ENCODE data around the gene SYT10.
"Not testable (repeated sequence)": the region's sequence is repeated elsewhere in the genome, so short reads cannot be mapped to it uniquely, and the experiment has no call there.

The SYT10 gene, protein sequence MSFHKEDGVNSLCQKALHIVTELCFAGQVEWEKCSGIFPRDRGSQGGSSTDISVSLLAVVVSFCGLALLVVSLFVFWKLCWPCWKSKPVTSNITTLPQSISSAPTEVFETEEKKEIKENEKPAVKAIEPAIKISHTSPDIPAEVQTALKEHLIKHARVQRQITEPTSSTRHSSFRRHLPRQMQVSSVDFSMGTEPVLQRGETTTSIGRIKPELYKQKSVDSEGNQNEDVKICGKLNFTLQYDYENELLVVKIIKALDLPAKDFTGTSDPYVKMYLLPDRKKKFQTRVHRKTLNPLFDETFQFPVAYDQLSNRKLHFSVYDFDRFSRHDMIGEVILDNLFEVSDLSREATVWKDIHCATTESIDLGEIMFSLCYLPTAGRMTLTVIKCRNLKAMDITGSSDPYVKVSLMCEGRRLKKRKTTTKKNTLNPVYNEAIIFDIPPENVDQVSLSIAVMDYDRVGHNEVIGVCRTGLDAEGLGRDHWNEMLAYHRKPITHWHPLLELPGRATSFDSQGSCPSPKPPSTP

GRCh38 chr12:33439587-33440011, at the start of gene SYT10:
SYT10 (minus strand) TSS chr12:33439819; CDS start chr12:33439522, 297 bp downstream.
- no peak for DNase-seq (ENCODE audit: low read depth)

- DNase-seq (ENCODE audit: low read depth) = no peak
Measured at GRCh38 chr12:33488036-33488435, 48.4 kb upstream of the SYT10 start.

DNA sequence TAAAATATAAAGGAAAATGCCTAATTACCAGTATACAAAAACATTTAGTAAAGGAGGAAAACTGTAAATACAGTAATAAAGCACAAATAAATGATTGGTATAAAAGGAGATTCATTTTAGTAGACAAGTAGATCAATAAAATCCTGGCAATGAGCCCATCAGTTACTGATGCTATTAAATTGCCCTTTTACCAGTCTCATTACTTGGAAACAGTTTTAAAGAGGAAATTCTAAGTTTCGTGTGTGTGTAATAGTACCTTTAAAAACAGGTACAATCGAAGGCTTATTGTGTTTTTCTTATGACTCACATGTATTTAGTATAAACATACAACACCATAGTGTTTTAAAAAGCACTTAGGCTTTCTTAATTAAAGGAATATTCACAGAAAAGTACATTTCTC, 46.4 kb upstream of the SYT10 start:
- DNase-seq (ENCODE audit: low read depth) = no peak

GRCh38 chr12:33484161-33484560, 44.5 kb upstream of the SYT10 start:
- no peak for DNase-seq (ENCODE audit: low read depth)

DNA sequence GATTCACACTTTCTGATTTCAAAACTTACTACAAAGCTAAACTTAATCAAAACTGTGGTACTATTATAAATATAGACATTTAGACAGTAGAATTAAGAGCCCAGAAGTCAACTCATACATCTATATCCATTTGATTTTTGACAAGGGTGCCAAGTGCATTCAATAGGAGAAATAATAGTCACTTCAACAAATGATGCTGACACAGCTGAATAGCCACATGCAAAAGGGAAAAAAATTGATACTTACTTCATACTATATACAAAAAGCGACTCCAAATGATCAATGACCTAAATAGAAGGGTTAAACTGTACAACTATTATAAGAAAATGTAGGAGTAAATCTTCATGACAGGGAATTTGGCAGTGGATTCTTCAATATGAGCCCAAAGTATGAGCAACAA, 40.7 kb upstream of the SYT10 start:
- no peak for DNase-seq (ENCODE audit: low read depth)

- no peak for DNase-seq (ENCODE audit: low read depth)
Measured at GRCh38 chr12:33476058-33476457, 36.4 kb upstream of the SYT10 start.

- DNase-seq (ENCODE audit: low read depth) = no peak
Measured at GRCh38 chr12:33472299-33472698, 32.7 kb upstream of the SYT10 start.

GRCh38 chr12:33455096-33455495, 15.5 kb upstream of the SYT10 start:
- DNase-seq (ENCODE audit: low read depth) = no peak

GRCh38 chr12:33450480-33450879, 10.9 kb upstream of the SYT10 start:
- DNase-seq (ENCODE audit: low read depth) = no peak

- no peak for DNase-seq (ENCODE audit: low read depth)
Measured at GRCh38 chr12:33440477-33440876, 858 bp upstream of the SYT10 start.

DNA sequence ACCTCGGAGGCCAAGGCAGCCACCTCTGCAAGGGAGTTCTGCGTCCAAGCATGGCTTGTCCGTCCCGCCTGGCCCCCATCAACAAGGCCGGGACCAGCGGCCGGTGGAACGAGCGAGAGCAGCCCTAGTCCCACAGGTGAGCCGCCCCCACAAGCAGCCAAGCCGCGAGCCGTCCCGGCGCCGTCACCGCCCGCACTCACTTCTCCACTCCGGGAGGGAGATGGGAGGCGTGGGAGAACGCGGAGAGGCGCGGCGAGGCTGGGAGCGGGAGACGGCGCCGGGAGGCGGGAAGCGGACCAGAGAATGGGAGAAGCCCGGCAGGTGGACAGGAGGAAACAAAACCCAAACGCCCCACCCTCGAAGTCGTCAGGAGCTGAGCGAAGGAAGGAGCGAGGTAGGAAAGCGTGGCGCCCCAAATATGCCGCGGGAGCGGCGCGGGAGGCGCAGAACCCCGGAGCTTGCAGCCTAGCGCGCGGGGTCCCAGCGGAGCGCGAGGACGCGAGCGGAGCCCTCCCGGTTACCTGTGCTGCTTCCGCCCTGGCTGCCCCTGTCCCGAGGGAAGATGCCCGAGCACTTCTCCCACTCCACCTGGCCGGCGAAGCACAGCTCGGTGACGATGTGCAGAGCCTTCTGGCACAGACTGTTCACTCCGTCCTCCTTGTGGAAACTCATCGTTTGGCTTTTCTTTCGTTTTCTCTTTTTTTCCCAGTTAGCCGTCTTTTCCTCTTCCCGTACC, 600 bp downstream of the SYT10 start:
- no peak for DNase-seq (ENCODE audit: low read depth)

- no peak for DNase-seq (ENCODE audit: low read depth)
Measured at GRCh38 chr12:33438025-33438772, 1.4 kb downstream of the SYT10 start.

- DNase-seq (ENCODE audit: low read depth) = no peak
Measured at GRCh38 chr12:33437598-33437997, 2.0 kb downstream of the SYT10 start.

DNA sequence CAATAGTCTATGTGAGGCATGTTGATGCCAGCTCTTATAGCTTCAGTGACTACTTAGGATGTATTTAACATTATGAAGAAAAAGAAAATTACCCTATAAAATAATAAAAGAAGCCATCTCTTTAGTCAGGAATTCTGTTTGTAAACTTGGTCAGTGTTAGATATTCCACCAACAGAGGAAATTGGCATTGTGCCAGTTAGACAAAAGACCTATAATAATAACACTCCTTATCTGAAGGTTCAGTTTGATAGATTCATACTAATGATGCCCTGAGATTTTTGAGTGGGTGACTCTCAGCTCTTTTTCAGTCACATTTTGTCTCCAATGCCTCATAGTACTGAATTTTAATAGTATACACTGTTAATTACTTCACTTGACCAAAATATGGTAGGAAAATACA, 6.6 kb downstream of the SYT10 start:
- DNase-seq (ENCODE audit: low read depth) = no peak

DNA sequence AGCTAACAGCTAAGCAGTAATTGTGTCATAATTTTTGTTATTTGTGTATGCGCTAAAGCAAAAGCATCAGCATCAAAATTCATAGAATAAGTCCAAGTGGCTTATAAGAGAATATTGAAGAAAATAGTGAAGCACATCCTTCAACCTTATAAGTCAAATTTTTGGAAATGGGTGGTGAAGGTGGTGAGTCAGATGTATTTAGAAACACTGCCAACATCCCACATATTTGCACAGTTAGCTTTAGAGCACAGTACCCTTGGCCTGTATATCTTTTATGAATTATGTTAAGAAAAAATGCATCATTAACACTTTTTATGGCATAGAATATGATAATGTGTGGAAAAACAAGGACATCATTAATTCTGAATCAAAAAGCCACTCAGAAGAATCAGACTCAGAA, 8.0 kb downstream of the SYT10 start:
- no peak for DNase-seq (ENCODE audit: low read depth)

DNA sequence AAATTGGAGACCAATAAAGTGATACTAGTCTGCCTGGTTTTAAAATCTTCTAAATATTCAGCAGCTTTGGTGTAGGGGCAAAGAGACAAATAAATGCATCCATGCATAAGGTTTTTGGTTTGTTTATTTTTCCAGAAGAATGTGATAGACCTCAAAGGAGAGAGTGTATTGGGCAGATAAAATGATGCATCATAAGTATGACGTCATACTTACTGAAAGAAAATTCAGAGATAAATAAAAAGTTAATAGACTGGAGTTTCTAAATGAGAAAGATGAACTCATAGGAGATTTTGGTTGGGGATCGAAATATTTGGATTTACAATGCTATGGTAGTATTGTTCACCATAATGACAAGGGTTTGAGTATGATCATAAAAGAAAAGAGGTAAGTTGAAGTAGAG, 10.2 kb downstream of the SYT10 start:
- no peak for DNase-seq (ENCODE audit: low read depth)

GRCh38 chr12:33427071-33427470, 12.5 kb downstream of the SYT10 start:
- DNase-seq (ENCODE audit: low read depth) = no peak

DNA sequence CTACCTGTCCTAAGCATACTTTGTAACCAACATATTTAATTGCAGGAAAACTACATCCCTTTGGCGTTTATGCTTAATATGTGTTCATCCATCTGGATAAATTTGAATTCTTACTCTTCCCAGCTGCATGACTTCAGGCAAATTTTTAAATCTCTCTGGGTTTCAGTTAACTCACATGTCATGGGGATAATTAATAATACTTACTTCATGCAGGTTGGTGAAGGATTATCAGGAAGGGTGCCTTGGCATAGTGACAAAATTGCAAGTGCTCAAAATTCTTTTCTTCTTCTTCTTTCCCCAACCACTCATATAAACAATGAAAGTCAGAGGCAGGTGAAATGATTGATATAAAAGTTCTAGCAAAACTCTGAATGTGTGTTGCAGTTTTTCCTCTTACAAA, 15.9 kb downstream of the SYT10 start:
- no peak for DNase-seq (ENCODE audit: low read depth)

DNA sequence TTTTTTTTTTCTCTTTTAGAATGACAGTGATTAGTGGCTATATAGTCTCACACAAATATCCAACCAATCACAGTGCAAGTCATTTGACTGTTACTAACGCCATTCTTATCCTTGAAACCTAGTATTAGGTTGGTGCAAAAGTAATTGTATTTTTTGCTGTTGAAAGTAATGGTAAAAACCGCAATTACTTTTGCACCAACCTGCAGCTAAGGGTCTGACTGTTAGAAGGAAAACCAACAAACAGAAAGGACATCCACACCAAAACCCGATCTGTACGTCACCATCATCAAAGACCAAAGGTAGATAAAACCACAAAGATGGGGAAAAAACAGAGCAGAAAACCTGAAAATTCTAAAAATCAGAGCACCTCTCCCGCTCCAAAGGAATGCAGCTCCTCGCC, 27.2 kb downstream of the SYT10 start:
- not testable (repeated sequence) for DNase-seq (ENCODE audit: low read depth)

- DNase-seq (ENCODE audit: low read depth) = no peak
Measured at GRCh38 chr12:33383503-33383902, 56.1 kb downstream of the SYT10 start.

DNA sequence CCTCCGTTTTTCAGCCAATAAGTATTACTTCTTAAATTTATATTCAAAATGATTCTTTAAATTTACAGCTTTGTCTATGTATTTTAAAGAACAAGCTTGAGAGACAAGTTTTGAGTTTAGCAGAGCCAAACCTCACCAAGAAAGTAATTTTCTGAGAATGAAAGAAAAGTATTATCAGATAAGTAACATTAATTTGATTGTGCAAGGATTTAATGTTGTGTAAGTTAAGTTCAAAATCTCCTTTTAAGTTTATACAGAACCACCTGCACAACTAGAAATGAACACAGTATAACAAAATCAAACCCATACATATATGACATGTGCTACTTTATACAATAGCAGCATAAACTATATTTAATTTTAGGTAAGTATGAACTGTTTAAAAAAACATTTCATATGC, 63.5 kb downstream of the SYT10 start:
- DNase-seq (ENCODE audit: low read depth) = no peak

DNA sequence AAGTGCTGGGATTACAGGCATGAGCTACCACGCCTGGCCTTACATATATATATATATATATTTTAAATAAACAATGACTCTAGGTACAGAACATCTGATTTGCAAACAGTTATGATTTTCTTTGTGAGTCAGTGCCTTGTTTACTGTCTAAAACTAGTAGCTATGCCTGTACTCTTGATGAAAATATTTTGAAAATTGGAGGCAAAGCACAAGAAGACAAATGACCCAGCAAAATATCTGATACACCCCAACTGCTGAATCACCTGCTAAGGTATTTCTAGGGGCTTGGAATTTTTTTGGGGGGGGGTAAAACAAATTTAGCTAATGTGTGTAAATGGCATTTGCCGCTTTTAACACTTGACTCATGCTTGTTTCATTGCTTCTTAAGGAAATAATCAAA, 69.3 kb downstream of the SYT10 start:
- DNase-seq (ENCODE audit: low read depth) = no peak

GRCh38 chr12:33357181-33357580, 82.4 kb downstream of the SYT10 start:
- DNase-seq (ENCODE audit: low read depth) = no peak

Data from stimulated activated CD8-positive, alpha-beta memory T cell treated with anti-CD3 and anti-CD28 coated beads, Interleukin-7, amount 100 ng/mL, for 24 hours (primary cell).